Transverse colon (tissue), 4 donors: ENCODE results near the gene ZBTB7C.

Source experiments
- CTCF ChIP-seq, 5 experiments: fragments of 200-600 bp in 3 of 5; fragments of 450-650 bp in 2 of 5; sonication (generic) in 3 of 5; IDR thresholded peaks; 1 replicate in 2 of 5; 2 replicates in 3 of 5; pipeline ENCODE4 v1.5.1; 2016 to 2017; ENCODE audit warnings: antibody characterized with exemption in 5 of 5, inconsistent platforms in 3 of 5, mild to moderate bottlenecking in 2 of 5, moderate library complexity in 1 of 5
- POLR2A ChIP-seq: fragments of 450-650 bp; IDR thresholded peaks from one replicate; pipeline ENCODE4 v1.6.1; 2016; ENCODE audit warnings: antibody characterized with exemption, mild to moderate bottlenecking, moderate library complexity
- POLR2AphosphoS5 ChIP-seq, 3 donors: sonication (generic); formaldehyde crosslinking; IDR thresholded peaks; one replicate each; pipeline ENCODE4 v1.6.1; 2016; ENCODE audit warnings: antibody characterized with exemption in 3 of 3

GRCh38 chr18:48208432-48209140, 200.6 kb downstream of the ZBTB7C start:
- no peak for TF ChIP-seq CTCF (IDR thresholded peaks at IDR 0.05)
- TF ChIP-seq POLR2AphosphoS5 (IDR thresholded peaks at IDR 0.05): no peak
- TF ChIP-seq POLR2A: no peak
